ENCODE results near the gene SHISA8.

SHISA8 gene

GRCh38 chr22:41893591-41894375 is 21.1 kb downstream of the SHISA8 start:
- Histone ChIP-seq H3K27ac (ENCODE audit: low read length) (no peak overlapping the region), H3K27me3 (ENCODE audit: insufficient read depth, low read length, poor library complexity) (no peaks in the 10 kb centered on the region), H3K4me2 (ENCODE audit: insufficient read depth, low read length) (no peak overlapping the region), H3K9me3 (ENCODE audit: insufficient read depth, low read length, severe bottlenecking) (no peaks in the 10 kb centered on the region), H3K79me2 (ENCODE audit: insufficient read depth, low read length) (peaks cover 6% of the 10 kb centered on the region; the same call in 1 of the 2 replicates), H3K36me3 (ENCODE audit: insufficient read depth, low read length) (peaks cover 94% of the 10 kb centered on the region), H3K9ac (ENCODE audit: low read depth, low read length) (no peak overlapping the region), H3K4me1 (ENCODE audit: insufficient read depth, low read length) (no peaks in the 10 kb centered on the region), H2AFZ (ENCODE audit: low read depth, low read length) (no peak overlapping the region), H4K20me1 (ENCODE audit: insufficient read depth, low read length) (peaks cover 32% of the 10 kb centered on the region), H3K4me3 (ENCODE audit: low read depth in 1 of 2, low read length in 2 of 2) (no peak overlapping the region)
- DNase-seq (no peak), ATAC-seq (ENCODE audit: insufficient read depth, low read depth) (no peak)
- TF ChIP-seq EZH2 (IDR thresholded peaks at IDR 0.05; ENCODE audit: borderline replicate concordance, low read depth, low read length, severe bottlenecking) (no peak), CTCF (IDR thresholded peaks at IDR 0.05; ENCODE audit: borderline replicate concordance, extremely low read depth, low read length, poor library complexity, severe bottlenecking) (no peak)

GRCh38 chr22:41892721-41893120 is 22.2 kb downstream of the SHISA8 start:
- H3K36me3 ChIP-seq (ENCODE audit: insufficient read depth, low read length) = peaks cover 94% of the 10 kb centered on the region
- no peak overlapping the region for H3K4me3 ChIP-seq (ENCODE audit: low read depth in 1 of 2, low read length in 2 of 2)
- peaks cover 10% of the 10 kb centered on the region for H3K79me2 ChIP-seq (ENCODE audit: insufficient read depth, low read length)
- no peak overlapping the region for H3K27ac ChIP-seq (ENCODE audit: low read length)
- ATAC-seq (ENCODE audit: insufficient read depth, low read depth) = no peak
- no peak overlapping the region for H3K4me2 ChIP-seq (ENCODE audit: insufficient read depth, low read length)
- TF ChIP-seq CTCF (IDR thresholded peaks at IDR 0.05; ENCODE audit: borderline replicate concordance, extremely low read depth, low read length, poor library complexity, severe bottlenecking) (no peak), EZH2 (IDR thresholded peaks at IDR 0.05; ENCODE audit: borderline replicate concordance, low read depth, low read length, severe bottlenecking) (no peak)
- H3K9ac ChIP-seq (ENCODE audit: low read depth, low read length) = no peak overlapping the region
- H3K27me3 ChIP-seq (ENCODE audit: insufficient read depth, low read length, poor library complexity) = no peaks in the 10 kb centered on the region
- H4K20me1 ChIP-seq (ENCODE audit: insufficient read depth, low read length) = peaks cover 32% of the 10 kb centered on the region
- no peaks in the 10 kb centered on the region for H3K4me1 ChIP-seq (ENCODE audit: insufficient read depth, low read length)
- no peak overlapping the region for H2AFZ ChIP-seq (ENCODE audit: low read depth, low read length)
- no peaks in the 10 kb centered on the region for H3K9me3 ChIP-seq (ENCODE audit: insufficient read depth, low read length, severe bottlenecking)
- DNase-seq = no peak

GRCh38 chr22:41891407-41891806 is 23.5 kb downstream of the SHISA8 start:
- no peak overlapping the region for H3K27ac ChIP-seq (ENCODE audit: low read length)
- DNase-seq = no peak
- H3K36me3 ChIP-seq (ENCODE audit: insufficient read depth, low read length) = peaks cover 94% of the 10 kb centered on the region
- H3K27me3 ChIP-seq (ENCODE audit: insufficient read depth, low read length, poor library complexity) = no peaks in the 10 kb centered on the region
- H3K9ac ChIP-seq (ENCODE audit: low read depth, low read length) = no peak overlapping the region
- H4K20me1 ChIP-seq (ENCODE audit: insufficient read depth, low read length) = peaks cover 25% of the 10 kb centered on the region; the same call in 1 of the 2 replicates
- no peaks in the 10 kb centered on the region for H3K4me1 ChIP-seq (ENCODE audit: insufficient read depth, low read length)
- no peak overlapping the region for H3K4me2 ChIP-seq (ENCODE audit: insufficient read depth, low read length)
- TF ChIP-seq CTCF (IDR thresholded peaks at IDR 0.05; ENCODE audit: borderline replicate concordance, extremely low read depth, low read length, poor library complexity, severe bottlenecking) = no peak
- no peak for TF ChIP-seq EZH2 (IDR thresholded peaks at IDR 0.05; ENCODE audit: borderline replicate concordance, low read depth, low read length, severe bottlenecking)
- H3K4me3 ChIP-seq (ENCODE audit: low read depth in 1 of 2, low read length in 2 of 2) = no peak overlapping the region
- no peaks in the 10 kb centered on the region for H3K9me3 ChIP-seq (ENCODE audit: insufficient read depth, low read length, severe bottlenecking)
- no peak for ATAC-seq (ENCODE audit: insufficient read depth, low read depth)
- H2AFZ ChIP-seq (ENCODE audit: low read depth, low read length) = no peak overlapping the region
- H3K79me2 ChIP-seq (ENCODE audit: insufficient read depth, low read length) = peaks cover 10% of the 10 kb centered on the region

Measured in DND-41 (cell line).